NCI-H226 (cell line): ENCODE data around the gene COL23A1.
A peak's percentile ranks its signal among the peaks of the same experiment; 100 is the strongest.

Experiments used
- DNase-seq: peaks from one replicate; pipeline ENCODE4 v3.0.0-alpha.2; 2015

The COL23A1 gene

DNA sequence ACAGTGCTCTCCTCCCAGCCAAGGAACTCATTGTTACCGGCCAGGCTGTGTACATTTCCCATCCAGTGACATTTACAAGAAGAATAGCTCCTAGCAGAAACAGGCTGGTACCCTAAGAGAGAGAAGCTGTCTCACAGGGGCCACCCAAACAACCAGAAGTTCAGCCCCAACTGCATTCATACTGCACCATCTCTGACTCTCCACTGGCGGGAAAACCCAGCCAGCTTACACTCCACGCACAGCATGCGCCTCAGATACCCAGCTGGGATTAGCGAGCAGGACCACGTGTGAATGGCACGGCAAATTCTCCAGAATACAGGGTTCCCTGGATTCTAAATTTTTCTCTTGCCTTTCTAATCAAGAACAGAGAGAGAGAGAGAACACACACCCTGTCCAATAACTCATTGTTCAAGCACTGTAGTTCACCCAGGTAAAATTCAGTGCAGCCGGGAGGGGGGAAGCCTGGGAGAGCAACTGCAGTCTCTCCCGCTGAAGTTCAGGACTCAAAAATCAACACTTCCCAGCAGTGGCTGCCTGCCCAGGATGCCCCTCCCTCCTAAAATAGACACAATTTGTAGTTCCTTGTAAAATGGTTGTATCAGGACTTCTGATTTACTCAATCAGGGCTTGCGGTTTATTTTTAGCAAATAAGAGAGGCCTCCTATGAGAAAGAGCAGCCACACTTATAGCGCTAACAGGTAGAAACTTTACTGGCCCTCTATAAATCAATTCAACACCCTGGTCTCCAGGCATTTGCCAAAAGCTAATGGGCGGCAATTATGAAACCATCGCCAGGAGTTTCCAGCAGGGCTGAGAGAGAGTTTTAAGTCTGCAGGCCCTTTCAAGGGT lies 2.2 kb downstream of the COL23A1 start:
- no peak for DNase-seq

DNA sequence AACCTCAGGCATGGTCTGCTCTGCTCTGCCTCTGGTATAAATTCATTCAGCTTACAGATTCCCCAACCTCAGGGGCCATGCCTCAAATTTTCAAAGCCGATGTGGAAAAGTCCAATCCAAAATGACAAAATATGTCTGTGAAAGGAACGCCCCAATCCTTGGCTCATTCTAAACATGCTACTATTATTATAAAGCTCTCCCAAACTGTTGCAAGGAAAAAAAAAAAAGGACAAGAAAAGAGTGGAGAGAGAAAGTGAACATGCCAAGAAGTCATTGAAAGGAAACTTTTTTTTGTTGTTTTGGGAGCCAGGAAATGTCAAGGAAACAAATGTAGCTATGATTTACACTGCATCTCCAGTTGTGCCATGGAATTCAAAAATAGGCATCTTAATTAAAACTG lies 3.8 kb downstream of the COL23A1 start:
- no peak for DNase-seq

DNA sequence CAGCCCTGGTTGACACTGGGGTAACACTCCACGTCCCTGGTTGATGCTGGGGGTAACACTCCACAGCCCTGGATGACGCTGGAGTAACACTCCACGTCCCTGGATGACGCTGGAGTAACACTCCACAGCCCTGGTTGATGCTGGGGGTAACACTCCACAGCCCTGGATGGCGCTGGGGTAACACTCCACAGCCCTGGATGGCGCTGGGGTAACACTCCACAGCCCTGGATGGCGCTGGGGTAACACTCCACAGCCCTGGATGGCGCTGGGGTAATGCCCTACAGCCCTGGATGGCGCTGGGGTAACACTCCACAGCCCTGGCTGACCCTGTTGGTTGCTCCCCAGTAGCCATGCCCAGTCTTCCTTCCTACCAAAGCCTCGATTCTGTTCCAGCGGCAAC lies 4.8 kb downstream of the COL23A1 start:
- peak; percentile 60 for DNase-seq

DNA sequence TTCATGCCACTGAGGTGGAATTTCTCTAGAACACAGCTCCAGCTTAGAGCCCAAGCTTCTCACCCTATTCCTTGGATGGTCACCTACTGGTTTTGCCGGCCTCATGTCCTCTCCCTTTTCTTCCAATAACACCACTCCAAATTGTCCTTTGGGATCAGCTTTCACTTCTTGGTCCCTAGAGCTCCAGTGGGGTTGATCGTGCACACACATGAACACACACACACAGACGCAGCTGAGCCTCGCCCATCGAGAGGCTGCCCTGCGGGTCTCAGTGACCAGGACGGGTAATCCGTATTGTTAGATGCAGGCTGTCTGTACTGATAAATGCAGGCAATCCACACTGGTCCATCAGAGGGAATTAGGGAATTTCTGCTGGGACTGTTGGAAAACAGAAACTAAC lies 6.9 kb downstream of the COL23A1 start:
- DNase-seq: no peak

DNA sequence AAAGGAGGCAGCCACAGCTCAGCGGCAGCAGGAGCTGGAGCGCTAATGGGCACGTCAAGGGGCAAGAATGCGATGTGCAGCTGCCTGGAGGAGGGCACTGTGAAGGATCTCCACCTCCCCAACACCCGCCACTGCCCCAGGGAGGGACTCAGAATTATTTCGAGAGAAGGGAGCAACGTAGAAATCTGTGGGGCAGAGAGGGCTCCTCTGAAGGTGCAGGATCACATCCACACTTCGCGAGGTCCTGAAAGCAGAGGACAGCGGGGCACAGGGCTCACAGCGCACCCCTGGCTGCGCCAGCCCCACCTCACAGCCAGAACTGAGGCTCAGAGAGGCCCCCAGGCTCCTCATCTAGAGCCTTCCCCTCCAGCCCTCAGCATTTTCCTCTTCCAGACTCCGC lies 7.9 kb downstream of the COL23A1 start:
- DNase-seq: peak; percentile 9

DNA sequence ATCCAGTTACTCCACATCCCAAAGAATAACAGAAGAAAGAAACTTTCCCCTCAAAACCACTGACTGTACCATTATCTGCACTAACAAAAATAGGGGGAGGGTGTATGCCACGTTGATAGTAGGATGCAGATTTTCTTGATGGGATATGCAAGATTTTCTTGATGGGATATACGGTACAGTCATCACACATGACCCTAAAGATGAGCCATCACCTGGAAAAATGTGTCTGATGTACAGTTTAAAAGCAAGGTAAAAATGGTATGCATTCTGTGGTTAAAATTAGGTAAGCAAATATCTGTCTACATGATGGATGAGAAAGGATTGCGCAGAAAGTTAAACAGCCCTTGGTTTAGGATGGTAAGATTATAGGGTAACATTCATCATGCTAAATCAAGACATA lies 8.6 kb downstream of the COL23A1 start:
- peak; percentile 55 for DNase-seq

DNA sequence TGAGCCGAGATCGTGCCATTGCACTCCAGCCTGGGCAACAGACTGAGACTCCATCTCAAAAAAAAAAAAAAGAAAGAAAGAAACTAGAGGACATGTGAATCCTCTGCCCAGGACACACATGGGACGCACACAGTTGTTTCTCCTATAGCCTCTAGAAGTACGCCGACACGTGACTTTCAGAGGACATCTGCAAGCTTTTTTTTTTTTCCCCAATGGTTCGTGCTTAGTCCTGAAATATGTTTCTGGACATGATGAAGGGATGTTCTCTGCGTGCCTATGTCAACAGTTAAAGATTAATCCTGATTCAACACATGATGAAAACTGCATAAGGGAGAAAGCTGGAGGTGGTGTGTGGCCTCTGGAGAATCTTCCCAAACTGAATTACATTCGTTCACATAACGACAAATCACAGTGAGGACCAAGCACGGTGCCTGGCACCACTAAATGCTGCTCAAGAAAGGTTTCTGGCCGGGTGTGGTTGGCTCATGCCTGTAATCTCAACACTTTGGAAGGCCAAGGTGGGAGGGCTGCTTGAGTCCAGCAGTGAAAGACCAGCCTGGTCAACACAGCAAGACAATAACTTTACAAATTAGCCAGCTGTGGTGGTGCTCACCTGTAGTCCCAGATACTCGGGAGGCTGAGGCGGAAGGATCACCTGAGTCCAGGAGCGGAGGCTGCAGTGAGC lies 9.8 kb downstream of the COL23A1 start:
- no peak for DNase-seq

DNA sequence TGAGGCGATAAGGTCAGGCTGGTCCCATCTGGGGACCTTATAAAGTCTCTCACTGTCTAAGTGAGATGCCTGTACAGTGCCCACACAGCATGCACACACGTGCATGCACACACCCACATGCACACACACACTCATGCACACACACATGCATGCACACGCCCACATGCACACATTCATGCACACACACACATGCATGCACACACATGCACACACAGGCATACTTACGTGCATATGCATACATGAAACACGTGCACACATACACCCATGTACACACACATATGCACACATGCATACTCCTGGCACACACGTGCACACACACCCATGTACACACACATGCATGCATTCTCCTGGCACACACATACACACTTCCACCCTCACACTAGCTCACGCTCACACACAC lies 12.2 kb downstream of the COL23A1 start:
- DNase-seq: no peak

DNA sequence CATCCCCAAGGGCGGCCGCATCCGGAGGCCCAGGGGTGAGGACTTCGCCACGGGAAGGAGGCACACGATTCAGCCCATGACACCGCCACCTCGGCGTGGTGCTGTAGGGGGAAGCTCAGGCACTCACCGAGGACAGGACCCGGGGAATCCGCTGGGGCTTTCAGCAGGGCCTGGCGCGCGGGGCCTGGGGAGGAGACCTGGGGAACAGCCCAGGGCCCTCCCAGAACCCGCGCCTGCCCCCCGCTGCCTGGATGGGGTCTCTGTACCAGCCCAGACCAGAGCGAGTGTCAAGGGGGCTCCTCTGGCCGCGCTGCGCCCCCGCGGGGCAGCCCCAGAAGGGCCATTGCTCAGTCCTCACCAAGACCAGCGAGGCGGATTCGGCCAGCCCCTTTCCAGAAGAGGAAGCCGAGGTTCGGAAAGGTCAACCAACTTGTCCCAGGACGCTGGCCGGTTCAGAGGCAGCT lies 12.8 kb downstream of the COL23A1 start:
- DNase-seq: no peak

DNA sequence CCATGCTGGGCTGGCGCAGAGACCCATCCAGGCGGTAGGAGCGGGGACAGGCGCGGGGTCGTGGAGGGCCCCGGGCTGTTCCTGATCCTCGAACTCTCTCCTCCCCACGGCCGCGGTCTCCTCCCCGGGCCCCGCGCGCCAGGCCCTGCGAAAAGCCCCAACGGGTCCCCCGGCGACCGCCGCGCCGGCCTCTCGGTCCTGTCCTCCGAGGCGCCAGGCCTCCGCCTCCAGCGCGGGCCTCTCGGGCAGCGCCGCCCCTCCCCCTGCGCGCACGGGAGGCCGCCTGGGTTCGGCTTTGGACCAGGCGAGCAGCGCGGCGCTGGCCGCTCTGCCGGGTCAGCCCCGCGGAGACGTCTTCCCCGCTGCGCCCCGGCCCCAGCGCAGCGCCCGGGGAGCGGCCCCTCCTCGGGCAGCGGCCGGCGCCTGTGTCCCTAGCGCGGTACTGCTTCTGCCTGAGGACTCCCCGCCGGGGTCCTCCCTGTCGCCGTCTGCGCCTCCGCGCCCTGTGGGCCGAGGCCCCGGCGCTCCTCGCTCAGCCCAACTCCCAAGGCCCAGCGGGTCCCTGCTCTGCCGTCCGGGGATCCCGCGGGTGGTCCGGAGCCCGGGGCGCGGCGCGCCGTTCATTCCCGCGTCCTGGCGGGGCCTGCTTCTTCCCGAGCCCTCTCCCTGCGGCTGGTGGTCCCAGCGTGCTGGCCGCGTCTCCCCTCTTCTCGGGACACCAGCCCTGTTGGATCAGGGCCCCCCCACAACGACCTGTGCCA lies 13.4 kb downstream of the COL23A1 start:
- no peak for DNase-seq

DNA sequence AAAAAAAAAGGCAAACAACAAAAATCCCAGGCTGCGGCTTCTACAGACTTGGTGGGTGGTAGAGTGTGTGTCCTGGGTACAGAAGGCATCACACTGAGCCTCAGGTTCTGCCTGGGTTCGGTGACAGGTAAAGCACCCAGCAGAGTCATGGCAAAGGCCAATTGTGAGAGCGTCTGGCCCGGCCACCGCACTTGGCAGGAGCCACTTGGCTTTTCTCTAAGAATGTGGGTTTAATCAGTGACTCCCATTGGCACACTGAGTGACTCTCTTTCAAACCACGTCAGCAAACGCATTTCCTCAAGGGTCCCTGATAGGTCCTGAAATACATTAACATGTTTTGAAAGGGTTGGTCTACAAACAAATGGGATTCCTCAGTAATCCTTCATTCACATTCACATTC lies 17.0 kb downstream of the COL23A1 start:
- DNase-seq: no peak

DNA sequence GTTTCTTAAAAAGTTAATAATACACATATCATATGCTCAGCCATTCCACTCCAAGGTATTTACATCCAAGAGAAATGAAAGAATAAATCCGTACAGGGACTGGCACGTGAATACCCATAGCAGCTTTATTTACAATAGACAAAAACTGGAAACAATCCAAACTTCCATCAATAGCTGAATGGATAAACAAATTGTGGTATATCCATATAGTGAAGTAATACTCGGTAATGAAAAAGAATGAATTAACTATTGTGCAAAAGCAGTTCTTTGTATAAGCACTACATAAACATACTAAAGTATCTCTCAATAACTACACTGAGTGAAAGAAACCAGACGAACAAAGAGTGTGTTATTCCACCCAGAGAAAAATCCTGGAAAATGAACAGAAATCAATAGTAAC lies 17.6 kb downstream of the COL23A1 start:
- DNase-seq: no peak

DNA sequence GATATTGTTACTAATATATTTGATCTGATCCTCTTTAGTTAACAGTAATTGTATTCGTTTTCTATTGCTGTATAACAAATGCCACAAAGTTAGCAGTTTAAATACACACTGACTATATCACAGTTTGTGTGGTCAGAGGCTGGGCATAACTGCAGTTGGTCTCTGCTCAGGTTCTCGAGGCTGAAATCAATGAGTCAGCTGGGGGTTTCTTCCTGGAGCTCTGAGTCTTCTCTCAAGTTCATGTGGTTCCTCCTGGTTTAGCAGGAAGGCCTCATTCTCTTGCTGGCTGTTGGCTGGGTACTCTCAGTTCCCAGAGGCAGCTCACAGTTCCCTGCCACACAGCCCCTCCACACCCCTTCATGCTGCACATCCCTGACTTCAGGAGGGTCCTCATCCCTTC lies 20.7 kb downstream of the COL23A1 start:
- DNase-seq: no peak

DNA sequence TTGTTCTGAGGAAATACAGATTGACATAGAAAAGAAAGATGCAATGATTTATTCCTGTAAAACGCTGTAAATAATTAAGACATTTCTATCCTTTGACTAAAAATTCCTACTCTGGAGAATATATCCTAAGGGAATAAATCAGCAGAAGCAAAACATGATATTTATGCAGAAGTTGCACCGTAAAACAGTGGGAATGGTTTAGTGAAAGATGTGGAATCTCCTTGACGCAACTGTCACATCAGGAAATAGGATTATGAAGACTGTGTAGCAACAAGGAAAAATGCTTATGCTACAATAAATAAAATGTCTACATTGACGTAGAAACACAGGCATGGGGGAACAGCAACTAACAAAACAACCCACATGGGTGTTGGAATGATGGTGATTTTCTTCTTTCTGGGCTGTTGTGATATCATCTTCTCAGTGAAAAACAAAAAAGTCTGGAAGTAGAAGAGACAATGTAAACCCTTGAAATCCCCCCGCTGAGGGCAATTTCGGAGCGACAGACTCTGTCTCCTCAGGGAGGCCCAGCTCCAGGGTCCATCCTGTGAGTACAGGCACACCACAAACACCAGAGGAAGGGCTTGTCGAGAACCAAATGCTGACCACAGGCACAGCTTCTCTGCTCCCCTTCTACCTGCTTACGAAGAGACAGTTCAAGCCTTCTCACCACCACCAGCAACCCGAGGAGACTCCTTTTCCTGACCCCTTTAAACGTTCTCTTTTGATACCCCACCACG lies 25.2 kb downstream of the COL23A1 start:
- DNase-seq: no peak

DNA sequence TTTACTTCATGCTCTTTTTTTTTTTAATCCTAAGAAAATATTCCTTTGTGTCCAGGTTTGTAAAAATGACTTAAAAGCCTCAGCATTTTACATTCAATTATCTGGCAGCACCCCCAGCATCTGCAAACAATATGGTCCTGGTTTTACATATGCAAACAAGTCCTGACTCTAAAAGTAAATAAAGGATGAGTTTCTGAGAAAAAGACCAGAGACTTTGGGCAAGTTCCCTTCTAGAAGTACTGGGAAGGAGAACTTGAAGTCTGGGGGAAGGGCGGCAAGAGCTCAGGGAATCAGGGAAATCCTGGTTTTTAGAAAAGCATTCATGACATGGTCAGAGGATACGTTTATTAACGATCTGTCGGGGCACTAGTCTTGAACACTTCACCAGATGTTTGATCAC lies 25.8 kb downstream of the COL23A1 start:
- DNase-seq: no peak

DNA sequence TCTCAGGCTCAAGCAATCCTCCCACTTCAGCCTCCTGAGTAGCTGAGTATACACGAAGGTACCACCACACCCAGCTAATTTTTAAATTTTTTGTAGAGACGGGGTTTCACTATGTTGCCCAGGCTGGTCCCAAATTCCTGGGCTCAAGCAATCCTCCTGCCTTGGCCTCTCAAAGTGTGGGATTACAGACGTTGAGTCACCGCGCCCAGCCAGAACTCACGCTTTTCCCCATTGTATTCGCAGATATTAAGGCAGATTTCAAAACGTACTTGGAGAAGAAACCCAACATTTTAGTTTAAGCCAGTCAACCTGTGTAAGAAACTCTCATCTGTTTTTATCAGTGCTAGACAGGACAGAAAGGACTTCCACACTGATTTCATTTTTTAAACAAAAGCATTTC lies 26.6 kb downstream of the COL23A1 start:
- DNase-seq: no peak

DNA sequence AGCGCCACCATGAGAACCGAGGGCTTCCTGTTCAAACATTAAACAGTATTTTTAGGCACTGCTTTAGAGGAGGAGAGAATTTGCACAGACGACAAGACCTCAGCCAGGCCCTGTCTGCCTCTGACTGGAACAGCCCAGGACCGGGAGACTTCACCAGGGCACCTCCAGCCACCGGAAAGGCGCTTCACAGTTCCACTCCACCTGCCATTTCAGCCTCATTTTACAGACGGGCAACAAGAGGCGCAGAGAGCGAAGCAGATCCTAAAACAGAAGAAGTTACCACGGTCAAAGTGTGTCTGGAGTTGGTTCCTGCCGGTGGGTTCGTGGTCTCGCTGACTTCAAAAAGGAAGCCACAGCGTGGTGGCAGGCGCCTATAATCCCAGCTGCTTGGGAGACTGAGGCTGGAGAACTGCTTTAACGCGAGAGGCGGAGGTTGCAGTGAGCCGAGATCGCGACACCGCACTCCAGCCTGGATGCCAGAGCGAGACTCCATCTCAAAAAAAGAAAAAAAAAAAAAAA lies 28.4 kb downstream of the COL23A1 start:
- DNase-seq: no peak

DNA sequence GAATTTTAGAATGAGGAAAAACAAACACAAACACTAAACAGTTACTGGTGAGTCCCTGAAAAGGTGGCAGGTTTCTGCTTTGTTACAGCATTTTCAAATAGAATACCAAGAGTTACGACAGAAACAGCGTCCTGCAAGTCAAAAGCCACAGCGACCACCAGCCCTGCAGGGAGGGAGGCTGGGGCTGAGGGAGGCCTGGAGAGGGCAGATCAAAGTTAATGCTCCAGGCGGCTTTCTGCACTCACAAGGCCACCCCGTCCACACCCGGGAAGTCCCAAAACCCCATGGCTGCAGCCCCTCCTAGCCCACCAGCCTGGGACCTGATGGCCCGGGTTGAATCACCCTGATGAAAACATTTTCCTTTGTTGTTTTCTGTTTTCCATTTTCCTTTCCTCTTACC lies 29.3 kb downstream of the COL23A1 start:
- DNase-seq: no peak

DNA sequence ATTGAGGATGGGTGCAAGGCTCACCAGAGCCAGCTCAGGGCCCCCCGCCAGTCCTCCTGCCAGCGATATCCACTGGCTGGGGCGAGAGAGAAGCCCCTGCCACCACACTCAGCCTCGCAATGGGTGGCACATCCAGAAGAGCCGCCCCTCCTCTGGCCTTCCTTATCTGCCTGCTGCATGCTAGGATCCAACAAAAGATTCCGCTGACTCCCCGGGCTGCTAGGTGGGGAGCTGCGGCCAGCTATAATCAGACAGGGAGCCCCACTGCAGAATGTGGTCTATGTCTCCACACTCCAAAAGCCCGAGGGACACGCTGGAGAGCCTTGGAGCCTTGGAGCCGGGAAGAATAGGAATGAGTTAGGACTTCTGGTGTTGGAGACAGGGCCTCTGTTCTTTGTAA lies 32.8 kb downstream of the COL23A1 start:
- no peak for DNase-seq

DNA sequence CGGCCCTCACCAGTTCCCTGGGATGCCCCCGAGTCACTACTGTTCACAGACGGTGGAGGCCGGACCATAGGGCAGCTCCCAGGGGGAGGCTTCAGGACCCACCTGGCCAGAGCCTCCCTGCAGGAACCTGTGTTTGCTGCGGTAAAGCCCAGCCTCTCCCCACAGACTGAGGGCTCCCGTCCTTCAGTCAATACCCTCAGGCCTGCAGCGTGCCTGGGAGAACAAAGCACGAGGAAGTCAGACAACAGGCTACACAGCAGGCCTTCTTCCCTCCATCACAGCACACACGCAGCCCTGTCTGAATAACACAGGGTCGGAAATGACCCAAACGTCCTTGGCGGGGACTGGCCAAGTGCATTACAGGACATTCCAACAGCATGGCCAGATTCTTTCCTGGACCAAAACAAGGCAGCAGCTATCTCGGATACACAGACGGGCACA lies 34.4 kb downstream of the COL23A1 start:
- no peak for DNase-seq

DNA sequence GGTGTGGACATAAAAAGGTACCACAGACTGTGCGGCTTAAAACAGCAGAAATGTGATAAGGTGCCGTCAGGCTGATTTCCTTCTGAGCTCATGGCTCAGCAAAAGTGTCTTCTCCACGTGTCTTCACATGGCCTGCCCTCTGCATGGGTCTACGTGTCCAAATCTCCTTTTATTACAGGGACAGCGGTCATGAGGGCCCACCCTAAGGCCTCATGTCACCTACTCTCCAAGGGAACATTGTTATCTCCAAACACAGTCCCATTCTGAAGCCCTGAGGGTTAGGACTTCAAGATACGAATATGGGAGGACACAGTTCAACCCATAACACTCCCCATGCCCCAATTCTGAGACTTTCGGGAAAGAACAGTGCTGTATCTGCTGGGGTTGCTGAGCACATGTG lies 35.2 kb downstream of the COL23A1 start:
- no peak for DNase-seq

DNA sequence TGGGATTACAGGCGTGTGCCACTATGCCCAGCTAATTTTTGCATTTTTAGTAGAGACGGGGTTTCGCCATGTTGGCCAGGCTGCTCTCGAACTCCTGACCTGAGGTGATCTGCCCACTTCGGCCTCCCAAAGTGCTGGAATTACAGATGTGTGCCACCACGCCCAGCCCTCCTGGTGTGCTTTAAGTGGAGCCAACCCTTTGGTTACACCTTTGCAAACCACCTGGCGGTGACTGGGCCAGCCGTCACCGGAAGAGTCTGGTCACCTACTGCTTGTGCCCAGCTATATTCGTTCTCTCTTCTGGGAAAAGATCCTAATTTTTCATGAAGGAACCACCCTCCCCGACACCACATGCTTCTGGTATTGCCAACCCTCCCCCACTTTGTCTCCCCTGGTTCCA lies 35.9 kb downstream of the COL23A1 start:
- no peak for DNase-seq

DNA sequence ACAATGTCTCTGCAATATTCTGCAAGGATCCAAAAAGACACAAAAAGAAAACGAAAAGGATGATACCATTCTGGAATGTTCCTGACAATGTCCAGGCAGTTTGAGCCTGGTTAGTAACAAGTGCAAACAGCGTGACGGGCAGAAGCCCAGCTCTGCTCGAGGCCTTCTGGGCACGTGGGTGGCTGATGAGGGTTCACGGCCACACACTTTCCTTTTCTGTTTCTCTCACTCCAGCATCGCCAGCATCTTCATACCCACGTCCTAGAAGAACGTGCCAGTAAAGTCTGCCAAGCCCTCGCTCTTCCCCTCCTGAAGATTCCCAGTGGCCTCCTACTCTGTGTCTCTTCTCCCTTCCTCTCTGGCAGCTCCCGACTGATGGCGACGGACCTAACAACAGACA lies 36.7 kb downstream of the COL23A1 start:
- no peak for DNase-seq
